Endothelial cell of umbilical vein (primary cell): ENCODE data around the gene HECTD4.

Source experiments
- EZH2 ChIP-seq: IDR thresholded peaks from 2 replicates; pipeline ENCODE4 v1.6.1; 2012; ENCODE audit warnings: borderline replicate concordance, low read depth, mild to moderate bottlenecking, moderate library complexity, low read length, inconsistent platforms; ENCODE audit not compliant: severe bottlenecking
- GATA2 ChIP-seq: IDR thresholded peaks from 2 replicates; pipeline ENCODE4 v1.7.0; 2011; ENCODE audit warnings: low read depth, mild to moderate bottlenecking, moderate library complexity, mixed read lengths, low read length; ENCODE audit not compliant: insufficient read length, insufficient read depth
- POLR2A ChIP-seq: IDR thresholded peaks from 2 replicates; pipeline ENCODE4 v1.6.1; 2012; ENCODE audit warnings: low read depth, mild to moderate bottlenecking, control low read depth, low read length
- POLR2AphosphoS5 ChIP-seq: IDR thresholded peaks from 2 replicates; pipeline ENCODE4 v1.6.1; 2012; ENCODE audit warnings: low read depth, mild to moderate bottlenecking, control low read depth, low read length, moderate library complexity; ENCODE audit not compliant: insufficient read depth
- TF ChIP-seq, protein P1 (sequence below), 2 donors: IDR thresholded peaks; 1 replicate in 1 of 2; 2 replicates in 1 of 2; pipeline ENCODE4 v1.5.1; 2011; ENCODE audit warnings: low read length in 2 of 2, mild to moderate bottlenecking in 2 of 2, moderate library complexity in 2 of 2, control low read depth in 1 of 2, inconsistent platforms in 1 of 2, low read depth in 1 of 2; ENCODE audit not compliant: insufficient read depth in 1 of 2; ENCODE audit errors: extremely low read depth in 1 of 2

DNA sequence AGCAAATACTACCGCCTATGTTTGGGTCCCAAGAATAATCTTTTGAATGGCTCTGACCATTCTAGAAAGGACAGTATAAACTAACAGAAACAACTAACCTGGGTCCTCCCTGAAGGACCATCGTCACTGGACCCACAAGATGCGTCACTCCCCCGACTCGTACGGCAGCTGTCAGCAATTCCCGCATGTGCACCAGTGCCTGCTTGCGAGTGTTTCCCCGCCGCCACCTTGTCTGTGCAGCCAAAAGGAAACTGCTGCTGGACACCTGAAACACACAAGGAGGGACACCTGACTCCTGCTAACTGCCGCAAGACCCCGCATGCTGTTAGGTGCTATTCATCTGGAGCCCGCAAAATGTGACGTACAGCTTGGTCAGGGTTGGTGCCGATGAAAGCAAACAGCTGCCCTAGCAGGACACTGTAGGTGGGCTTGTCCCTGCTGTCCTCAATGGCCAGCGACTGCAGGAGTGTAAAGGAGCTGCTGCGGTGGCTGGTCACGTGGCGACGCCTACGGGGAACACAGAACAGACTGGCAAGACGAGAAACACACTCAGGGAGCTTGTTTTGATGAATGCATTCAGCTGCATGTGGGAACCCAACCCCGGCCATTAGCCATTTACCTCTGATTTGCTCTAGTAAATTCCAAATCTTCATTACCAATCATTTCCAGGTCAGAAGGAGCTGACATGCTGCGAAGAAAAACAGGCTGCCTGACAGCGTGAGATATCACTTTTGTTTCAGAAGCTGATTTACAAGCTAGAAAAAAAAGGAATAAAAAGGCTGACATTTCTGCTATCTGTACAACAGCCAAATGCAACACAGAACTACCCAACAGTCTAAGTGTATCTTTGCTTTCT is 138.7 kb downstream of the HECTD4 start:
- TF ChIP-seq, protein P1, sequence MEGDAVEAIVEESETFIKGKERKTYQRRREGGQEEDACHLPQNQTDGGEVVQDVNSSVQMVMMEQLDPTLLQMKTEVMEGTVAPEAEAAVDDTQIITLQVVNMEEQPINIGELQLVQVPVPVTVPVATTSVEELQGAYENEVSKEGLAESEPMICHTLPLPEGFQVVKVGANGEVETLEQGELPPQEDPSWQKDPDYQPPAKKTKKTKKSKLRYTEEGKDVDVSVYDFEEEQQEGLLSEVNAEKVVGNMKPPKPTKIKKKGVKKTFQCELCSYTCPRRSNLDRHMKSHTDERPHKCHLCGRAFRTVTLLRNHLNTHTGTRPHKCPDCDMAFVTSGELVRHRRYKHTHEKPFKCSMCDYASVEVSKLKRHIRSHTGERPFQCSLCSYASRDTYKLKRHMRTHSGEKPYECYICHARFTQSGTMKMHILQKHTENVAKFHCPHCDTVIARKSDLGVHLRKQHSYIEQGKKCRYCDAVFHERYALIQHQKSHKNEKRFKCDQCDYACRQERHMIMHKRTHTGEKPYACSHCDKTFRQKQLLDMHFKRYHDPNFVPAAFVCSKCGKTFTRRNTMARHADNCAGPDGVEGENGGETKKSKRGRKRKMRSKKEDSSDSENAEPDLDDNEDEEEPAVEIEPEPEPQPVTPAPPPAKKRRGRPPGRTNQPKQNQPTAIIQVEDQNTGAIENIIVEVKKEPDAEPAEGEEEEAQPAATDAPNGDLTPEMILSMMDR (IDR thresholded peaks at IDR 0.05; ENCODE audit: extremely low read depth in 1 of 2, insufficient read depth in 1 of 2, low read depth in 1 of 2, low read length in 2 of 2), result no peak
- TF ChIP-seq GATA2 (no peak), POLR2A (no peak), EZH2 (no peak), POLR2AphosphoS5 (no peak)
